A549 treated with AZD2906 at 1 μM for 4 hours (cell line): ENCODE data around the gene GTSF1L. TPM values are rescaled to one million over a fixed set of nuclear protein-coding genes. Genes with fewer than 3 reads are reported as not detected.

Experiments
- total RNA-seq: library from RNA; stranded (reverse); fragments of 200-300 nt; extraction: Qiagen RNA extraction; gene quantifications from 5 replicates; pipeline ENCODE4 v1.2.3, GENCODE V29; 2022

GTSF1L gene
- not detected in 5 replicates for total RNA-seq

GRCh38 chr20:43726811-43727338, at the start of gene GTSF1L:
Gene GTSF1L (minus strand): TSS chr20:43727002. CDS start chr20:43726694, 308 bp downstream.

Other genes with a start within 250 kb of the GTSF1L start
- 0.62 to 1.7 TPM (median 1.2 TPM) in 5 replicates for gene L3MBTL1, start 219.3 kb downstream of the GTSF1L start, total RNA-seq
- 6.4 to 7.6 TPM (median 7.0 TPM) in 5 replicates for gene SGK2, start 168.0 kb downstream of the GTSF1L start, total RNA-seq
- gene IFT52, start 136.1 kb downstream of the GTSF1L start, total RNA-seq: 27.5 to 36.0 TPM (median 30.5 TPM) in 5 replicates
- gene MYBL2, start 59.9 kb downstream of the GTSF1L start, total RNA-seq: 77.2 to 82.4 TPM (median 77.9 TPM) in 5 replicates
- gene TOX2, start 187.8 kb upstream of the GTSF1L start, total RNA-seq: 11.6 to 15.6 TPM (median 13.8 TPM) in 5 replicates